Choroid plexus epithelial cell (primary cell): ENCODE data around the gene RIC3.

ENCODE experiments used
- DNase-seq: peaks from one replicate; pipeline ENCODE4 v3.0.0-alpha.2; 2010; ENCODE audit warnings: low read depth
- H3K4me3 ChIP-seq: 2 replicates; pipeline ENCODE4 v1.5.1; 2011; ENCODE audit warnings: low read depth, mild to moderate bottlenecking, control low read depth, low read length, moderate library complexity
- CTCF ChIP-seq: conservative IDR thresholded peaks from 2 replicates; pipeline ENCODE4 v1.5.1; 2011; ENCODE audit warnings: low read depth, mild to moderate bottlenecking, control low read depth, inconsistent platforms, low read length, moderate library complexity

RIC3 gene

GRCh38 chr11:8070417-8071115 lies 98.3 kb downstream of the RIC3 start:
- peak; percentile 78 for DNase-seq
- H3K4me3 ChIP-seq: no peak overlapping the region
- TF ChIP-seq CTCF: peak; percentile 60

GRCh38 chr11:8069771-8070170 lies 99.1 kb downstream of the RIC3 start:
- no peak for DNase-seq
- H3K4me3 ChIP-seq: no peak overlapping the region
- TF ChIP-seq CTCF: no peak

GRCh38 chr11:8068605-8069221 lies 100.1 kb downstream of the RIC3 start:
- TF ChIP-seq CTCF: no peak
- DNase-seq: peak; percentile 90
- peak overlapping the region; percentile 26 for H3K4me3 ChIP-seq

- no peak for DNase-seq
- TF ChIP-seq CTCF: no peak
- H3K4me3 ChIP-seq: no peak overlapping the region
Observed at GRCh38 chr11:8067929-8068575, 100.8 kb downstream of the RIC3 start.

GRCh38 chr11:8067567-8067928 lies 101.3 kb downstream of the RIC3 start:
- no peak for TF ChIP-seq CTCF
- DNase-seq: no peak
- no peak overlapping the region for H3K4me3 ChIP-seq

GRCh38 chr11:8066911-8067455 lies 101.8 kb downstream of the RIC3 start:
- TF ChIP-seq CTCF: no peak
- peak; percentile 56 for DNase-seq
- H3K4me3 ChIP-seq: no peak overlapping the region
